Left colon (tissue), 2 donors: ENCODE results near the gene PPBP. TPM values are rescaled to one million over a fixed set of nuclear protein-coding genes. Genes with fewer than 3 reads are reported as not detected.
A peak's percentile ranks its signal among the peaks of the same experiment; 100 is the strongest.
"Not testable (repeated sequence)": the region's sequence is repeated elsewhere in the genome, so short reads cannot be mapped to it uniquely, and the experiment has no call there.

ENCODE experiments used
- ATAC-seq: fragments of 200-7000 bp; cut with Tn5 transposase; one replicate; pipeline ENCODE4 v1.9.1; 2020; ENCODE audit warnings: mild to moderate bottlenecking, moderate library complexity
- DNase-seq, 2 donors: peaks; one replicate each; pipeline ENCODE4 v3.0.0-alpha.2; 2020
- intact Hi-C, 2 donors: fragments of 100-400 bp; cut with DNase I in 1 of 2; cut with micrococcal nuclease in 1 of 2; formaldehyde crosslinking; loops; one replicate each; pipeline versions ENCODE4 v1.11.2 to v1.14.0; 2022; cut with DNase I, micrococcal nuclease
- total RNA-seq, 2 donors: library from RNA; stranded (reverse); fragmentation: NEBNext Ultra II Directional; extraction: Animal tissue kit (Norgen Biotek cat#: 25700); gene quantifications; one replicate each; pipeline ENCODE4 v1.2.1, GENCODE V29; 2021
- donor health status: DM: no; HTN: no; CAD: no.
- donor health status: DM: yes; HTN: yes; CAD: no.

Gene PPBP
- total RNA-seq, 2 donors from 2014 or later = not detected

DNA sequence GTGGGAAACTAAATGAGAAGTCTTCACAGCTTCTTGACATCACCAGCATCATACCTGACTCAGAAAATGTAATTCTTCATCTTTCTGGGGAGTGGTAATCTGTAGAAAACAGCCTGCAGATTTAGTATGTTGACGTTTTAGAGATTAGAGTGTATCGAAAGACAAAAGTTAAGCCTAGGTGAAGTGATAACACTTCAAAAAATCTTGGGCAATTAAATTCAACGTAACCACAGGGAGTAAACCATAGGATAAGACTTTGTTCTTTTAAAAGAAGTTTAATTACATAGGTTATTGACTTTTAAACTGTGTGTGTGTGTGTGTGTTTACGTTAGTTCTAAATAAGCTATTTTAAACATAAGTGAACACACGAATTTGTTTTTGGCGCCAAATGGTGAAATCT lies 12.3 kb upstream of the PPBP start:
- ATAC-seq (peak; percentile 67), DNase-seq (no peak)
- intact Hi-C loops = no loop called here

DNA sequence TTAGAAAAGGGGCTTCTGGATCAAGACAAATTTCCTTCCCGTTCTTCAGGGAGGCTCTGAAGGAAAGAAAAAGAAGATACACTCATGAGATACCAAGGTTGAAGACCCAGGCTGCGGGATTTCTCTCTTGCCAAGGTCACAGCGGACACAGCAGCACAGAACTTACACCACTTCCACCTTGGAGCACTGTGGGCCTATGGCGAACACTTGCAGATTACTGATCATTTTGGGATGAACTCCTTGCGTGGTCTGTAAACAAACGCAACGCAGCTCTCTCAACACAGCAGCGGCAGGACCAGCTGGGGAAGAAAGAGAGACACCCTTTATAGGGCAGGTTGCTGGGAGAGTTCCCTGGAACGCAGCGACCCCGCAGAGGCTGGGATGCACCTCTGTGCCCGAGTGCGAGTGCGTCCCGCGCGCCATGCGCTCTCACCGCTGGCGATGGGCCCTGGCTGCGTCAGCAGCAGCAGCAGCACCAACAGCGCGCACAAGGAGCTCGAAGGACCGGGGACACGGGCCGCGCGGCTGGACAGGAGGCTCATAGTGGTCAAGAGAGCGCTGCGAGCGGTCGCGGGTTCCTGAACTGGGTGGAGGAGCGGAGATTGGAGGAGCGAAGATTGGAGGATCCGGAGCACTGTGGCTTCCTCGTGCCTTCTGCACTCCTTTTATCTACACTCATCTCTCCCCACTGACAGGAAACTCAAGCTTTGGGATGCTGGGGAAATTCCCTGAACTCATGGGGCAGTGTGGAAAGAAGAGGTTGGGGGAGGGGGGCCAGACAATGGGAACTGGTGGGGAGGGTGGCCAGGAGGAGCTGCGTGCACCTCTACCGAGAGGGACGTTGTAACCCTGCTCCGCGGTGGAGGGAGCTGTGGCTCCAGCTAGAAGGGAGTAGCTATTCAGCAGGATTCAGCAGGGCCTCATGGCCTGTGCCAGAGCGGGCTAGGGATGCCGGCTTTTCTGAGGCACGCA lies 10.3 kb upstream of the PPBP start, which contains the start of gene CXCL5:
CXCL5 (minus strand) TSS at position 638 of the 972 bp plus-strand sequence; CDS start at position 542, 96 bp downstream.
- no peak for ATAC-seq
- no peak for DNase-seq
- intact Hi-C loops = no loop called here

- intact Hi-C loops = no loop called here
- DNase-seq (no peak), ATAC-seq (no peak)
Observed at GRCh38 chr4:73992050-73992449, 4.1 kb upstream of the PPBP start.

DNA sequence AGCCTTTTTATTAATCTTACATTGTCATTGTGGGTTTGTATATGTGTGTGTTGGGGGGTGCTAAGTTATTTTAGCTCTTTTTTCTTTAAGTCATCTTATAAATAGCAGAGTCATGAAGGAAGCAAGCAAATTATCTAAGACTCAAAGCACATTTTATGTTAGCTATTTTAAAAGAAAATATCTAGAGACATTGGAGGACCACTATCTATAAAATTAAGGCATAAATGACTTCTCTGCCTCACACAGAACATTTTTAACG lies 3.7 kb upstream of the PPBP start:
- no peak for ATAC-seq
- intact Hi-C loops = no loop called here
- DNase-seq = no peak

DNA sequence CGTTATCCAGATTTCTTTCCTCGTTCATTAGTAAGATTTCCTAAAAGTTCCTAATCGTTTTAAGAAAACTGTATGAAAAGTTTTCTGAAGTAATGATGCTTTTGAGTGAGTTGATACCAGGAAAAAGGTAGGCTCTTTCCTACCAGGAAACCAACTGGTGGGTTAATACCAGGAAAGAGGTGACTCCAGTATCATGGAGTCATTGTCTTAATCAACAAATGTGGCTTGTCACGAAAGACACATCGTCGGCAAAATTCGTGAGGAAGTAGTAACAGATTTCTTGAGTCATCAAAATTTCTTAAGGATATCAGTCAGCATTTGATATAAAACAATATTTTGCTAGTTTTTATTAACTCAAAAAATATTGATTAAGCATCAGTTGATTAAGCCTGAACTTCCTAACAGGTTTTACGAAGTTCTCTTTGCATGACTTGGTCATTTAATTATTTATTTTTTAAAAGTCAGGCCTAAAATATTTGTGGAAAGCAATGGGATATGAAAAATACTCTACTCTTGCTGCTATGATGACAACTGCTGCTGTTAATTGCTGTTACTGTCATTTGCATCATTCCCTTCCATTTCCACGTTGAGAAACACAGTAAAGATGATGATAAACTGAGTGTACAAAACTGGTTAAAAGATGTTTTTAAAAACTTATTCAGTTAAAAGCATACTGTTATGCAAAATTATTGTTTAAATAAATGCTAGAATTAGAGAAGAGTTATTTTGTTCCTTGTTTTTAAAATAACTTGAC lies 3.2 kb upstream of the PPBP start:
- no peak for DNase-seq
- ATAC-seq = no peak
- intact Hi-C loops = no loop called here

DNA sequence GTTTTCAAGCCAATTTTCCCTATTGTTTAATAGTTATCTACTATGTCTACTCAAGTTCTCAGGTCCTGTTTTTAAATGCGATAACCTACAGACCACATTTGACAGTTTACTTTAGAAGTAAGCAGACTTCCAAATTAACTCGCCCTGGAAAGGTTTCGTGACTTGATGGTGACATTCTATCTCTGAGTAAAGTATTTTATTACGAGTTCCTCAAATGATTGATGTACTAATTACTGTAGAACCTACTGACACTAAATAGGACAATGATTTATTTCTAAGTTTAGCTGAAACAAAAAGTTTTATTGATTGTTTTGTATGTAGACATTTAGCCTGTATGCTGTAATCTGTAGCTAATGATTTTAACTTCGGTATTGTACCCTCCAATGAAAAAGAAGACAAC lies 1.9 kb upstream of the PPBP start:
- intact Hi-C loops = no loop called here
- ATAC-seq (no peak), DNase-seq (no peak)

- ATAC-seq = no peak
Observed at GRCh38 chr4:73989031-73989430, 1.0 kb upstream of the PPBP start.

GRCh38 chr4:73985528-73985852 lies 2.5 kb downstream of the PPBP start:
- no peak for ATAC-seq
- intact Hi-C loops = no loop called here

More at GRCh38 chr4:73989031-73989430, 1.0 kb upstream of the PPBP start:
- intact Hi-C loops = no loop called here
- no peak for DNase-seq

DNA sequence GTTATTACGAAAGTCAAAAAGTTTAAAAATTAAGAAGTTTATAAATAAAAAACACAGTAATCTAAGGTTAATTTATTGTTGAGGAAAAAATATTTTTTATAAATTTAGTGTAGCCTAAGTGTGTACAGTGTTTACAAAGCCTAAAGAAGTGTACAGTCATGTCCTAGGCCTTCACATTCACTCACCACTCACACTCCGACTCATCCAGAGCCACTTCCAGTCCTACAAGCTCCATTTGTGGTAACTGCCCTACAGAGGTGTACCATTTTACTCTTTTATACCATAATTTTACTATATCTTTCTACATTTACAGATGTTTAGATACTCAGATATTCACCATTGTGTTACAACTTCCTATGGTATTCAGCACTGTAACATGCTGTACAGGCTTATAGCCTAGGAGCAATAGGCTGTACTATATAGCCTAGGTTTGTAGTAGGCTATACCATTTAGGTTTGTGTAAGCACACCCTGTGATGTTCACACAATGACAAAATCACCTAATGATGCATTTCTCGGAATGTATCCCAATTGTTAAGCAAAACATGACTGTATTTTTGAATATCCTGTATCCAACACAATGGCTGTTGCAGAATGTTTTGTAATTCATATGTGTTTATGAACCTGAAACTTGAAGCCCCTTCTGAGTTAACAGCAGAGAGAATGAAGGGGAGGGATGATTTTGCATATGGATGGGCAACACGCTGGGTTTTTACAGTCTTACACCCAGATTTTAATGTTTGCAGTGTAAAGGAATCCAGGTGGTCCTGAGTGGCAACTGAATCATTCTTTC lies 3.1 kb downstream of the PPBP start:
- intact Hi-C loops = no loop called here
- DNase-seq = no peak
- ATAC-seq = no peak

More at GRCh38 chr4:73985528-73985852, 2.5 kb downstream of the PPBP start:
- DNase-seq = no peak

DNA sequence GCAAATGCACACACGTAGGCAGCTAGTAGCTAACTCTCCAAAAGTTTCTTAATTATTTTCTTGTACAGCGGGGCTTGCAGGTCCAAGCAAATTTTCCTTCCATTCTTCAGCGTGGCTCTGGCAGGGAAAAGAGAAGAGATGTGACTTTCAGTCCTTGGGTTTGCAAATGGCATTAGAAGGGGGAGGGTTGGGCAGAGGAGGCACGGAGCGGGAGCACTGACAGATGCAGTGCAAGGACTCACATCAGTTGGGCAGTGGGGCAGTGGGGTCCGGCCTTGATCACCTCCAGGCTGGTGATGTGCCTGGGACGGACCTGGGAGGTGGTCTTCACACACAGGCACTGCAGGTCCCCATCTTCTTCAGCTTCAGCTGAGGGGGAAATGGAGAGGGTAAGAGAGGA lies 6.8 kb downstream of the PPBP start:
- DNase-seq, intact Hi-C loops, ATAC-seq: not testable (repeated sequence)

DNA sequence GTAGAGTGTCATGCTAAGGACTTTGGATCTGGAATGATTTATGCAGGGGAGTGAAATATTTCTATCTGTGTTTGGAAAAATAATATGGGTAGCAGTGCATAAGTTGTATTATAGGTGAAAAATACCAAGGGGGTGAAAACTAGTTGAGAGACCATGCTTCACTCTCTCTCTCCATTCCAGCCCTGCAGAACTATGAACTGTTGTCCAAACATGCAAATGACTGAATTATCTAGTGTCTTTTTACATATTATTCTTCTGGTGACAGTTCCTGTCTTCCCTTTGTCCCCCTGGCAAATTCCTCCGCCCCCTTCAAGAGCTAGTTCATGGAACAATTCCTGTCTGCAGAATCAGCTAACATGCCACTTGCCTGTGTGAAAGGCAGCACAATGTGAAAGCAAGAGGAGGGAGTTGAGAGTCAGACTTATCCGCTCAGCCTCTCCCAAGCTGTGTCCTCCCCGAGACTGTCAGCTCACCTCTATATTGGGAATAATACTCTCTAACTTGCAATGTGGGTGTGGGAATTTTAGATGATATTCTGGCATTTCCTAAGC lies 8.5 kb downstream of the PPBP start:
- intact Hi-C loops = no loop called here
- ATAC-seq (no peak), DNase-seq (no peak)

GRCh38 chr4:73978886-73979285 lies 9.1 kb downstream of the PPBP start:
- intact Hi-C loops = no loop called here
- ATAC-seq (peak; percentile 34), DNase-seq (no peak)

DNA sequence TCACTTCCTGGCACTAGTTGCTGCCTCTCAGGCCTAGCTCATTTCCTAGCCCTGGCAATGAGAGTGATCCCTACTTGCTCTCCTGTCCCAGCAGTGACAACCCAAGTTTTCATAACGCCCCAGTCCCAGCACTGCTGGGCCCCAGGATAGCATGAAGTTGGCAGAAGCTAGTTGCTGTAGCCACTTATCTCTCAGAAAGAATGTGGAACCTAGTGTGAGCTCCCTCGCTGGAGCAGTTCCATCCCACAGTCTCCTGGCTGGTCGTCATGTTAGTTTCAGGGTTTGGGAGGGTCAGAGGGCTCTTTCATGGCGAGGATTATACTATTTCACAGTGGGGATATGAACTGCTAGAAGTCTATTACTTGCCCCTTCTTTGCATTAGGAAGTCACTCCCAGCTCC lies 11.3 kb downstream of the PPBP start:
- ATAC-seq (no peak), DNase-seq (no peak)
- intact Hi-C loops = no loop called here

DNA sequence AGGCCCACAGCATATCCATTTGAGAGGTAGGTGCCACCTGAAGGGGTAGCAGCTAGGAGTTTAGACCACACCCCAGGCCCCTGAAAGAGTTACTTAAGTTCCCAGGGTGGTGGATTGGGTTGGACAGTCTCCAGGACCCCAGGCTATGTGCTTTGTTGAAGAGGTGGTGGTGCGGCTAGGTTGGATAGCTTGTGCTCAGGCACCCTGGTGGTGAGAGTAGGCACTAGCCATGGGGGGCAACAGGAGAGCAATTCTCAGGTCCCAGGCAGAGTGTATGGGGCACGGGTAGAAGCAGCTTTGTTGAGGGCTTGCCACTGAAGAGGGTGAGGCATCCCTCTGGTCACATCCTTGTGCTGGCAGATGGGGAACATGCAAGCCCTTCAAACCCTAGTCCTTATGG lies 11.8 kb downstream of the PPBP start:
- intact Hi-C loops = no loop called here
- ATAC-seq = no peak
- DNase-seq = no peak

- DNase-seq (no peak), ATAC-seq (no peak)
- intact Hi-C loops = no loop called here
Observed at GRCh38 chr4:73974352-73974751, 13.6 kb downstream of the PPBP start.

- intact Hi-C loops = no loop called here
- no peak for DNase-seq
- no peak for ATAC-seq
Observed at GRCh38 chr4:73970945-73971344, 17.0 kb downstream of the PPBP start.

DNA sequence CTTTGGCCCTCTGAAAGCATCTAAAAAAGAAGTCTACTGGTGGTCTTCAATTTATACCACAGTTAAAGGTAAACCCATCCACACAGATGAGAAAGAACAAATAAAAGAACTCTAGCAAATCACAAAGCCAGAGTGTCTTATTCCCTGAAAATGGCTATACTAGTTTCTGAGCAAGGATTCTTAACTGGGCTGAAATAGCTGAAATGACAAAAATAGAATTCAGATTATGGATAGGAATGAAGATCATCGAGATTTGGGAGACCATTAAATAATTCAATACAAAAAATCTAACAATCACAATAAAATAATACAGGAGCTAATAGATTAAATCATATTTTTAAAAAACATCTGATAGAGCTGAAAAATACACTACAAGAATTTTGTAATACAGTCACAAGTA lies 18.0 kb downstream of the PPBP start:
- intact Hi-C loops = no loop called here
- ATAC-seq (no peak), DNase-seq (no peak)

- no peak for DNase-seq
Observed at GRCh38 chr4:73967866-73968265, 20.1 kb downstream of the PPBP start.

DNA sequence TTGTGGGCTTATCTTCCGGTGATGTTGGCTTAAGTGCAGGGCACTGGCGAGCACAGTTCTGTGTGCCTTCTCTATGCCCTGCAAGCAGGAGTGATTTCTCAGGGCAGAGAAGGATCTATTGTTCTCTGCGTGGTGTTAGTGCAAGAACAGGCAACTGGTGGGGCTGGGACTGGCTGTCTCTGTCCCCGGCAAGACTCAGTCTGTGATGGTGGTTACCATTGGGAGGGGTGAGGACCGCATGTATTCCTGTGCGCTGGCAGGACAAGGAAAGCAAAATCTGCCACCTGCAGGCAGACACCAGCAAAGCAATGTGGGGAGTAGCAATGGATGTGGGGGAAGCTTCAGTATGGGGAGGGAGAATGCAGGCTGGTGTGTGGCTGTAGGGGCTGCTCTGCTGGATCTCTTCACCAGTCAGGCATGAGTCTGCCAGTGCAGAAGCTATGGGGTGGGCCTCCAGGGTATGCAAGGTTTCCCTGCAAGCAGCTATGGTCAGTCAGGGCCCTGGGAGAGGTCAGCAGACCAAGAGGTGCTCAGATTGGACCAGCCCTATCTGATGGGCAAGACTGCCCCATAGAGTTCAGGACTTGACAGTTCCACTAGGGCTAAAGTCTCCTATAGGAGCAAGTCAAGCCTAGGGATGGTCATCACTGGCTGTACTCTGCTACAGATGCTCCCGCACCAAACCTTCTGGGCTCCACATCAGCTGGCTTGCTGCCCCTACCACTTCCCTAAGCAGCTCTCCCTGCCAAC lies 23.0 kb downstream of the PPBP start:
- ATAC-seq (peak; percentile 51), DNase-seq (peak in 1 of 2 donors; percentile 14)
- intact Hi-C loops = no loop called here

More at GRCh38 chr4:73967866-73968265, 20.1 kb downstream of the PPBP start:
- ATAC-seq = no peak
- intact Hi-C loops = no loop called here
